NOMO-1 treated with DMSO at 0.1 percent for 48 hours (cell line): ENCODE data around the gene L3HYPDH.

ENCODE experiments used
- DNase-seq: peaks from one replicate; lab custom pipeline; 2025; ENCODE audit not compliant: unreplicated experiment; lab: John Stamatoyannopoulos, UW

Gene L3HYPDH

DNA sequence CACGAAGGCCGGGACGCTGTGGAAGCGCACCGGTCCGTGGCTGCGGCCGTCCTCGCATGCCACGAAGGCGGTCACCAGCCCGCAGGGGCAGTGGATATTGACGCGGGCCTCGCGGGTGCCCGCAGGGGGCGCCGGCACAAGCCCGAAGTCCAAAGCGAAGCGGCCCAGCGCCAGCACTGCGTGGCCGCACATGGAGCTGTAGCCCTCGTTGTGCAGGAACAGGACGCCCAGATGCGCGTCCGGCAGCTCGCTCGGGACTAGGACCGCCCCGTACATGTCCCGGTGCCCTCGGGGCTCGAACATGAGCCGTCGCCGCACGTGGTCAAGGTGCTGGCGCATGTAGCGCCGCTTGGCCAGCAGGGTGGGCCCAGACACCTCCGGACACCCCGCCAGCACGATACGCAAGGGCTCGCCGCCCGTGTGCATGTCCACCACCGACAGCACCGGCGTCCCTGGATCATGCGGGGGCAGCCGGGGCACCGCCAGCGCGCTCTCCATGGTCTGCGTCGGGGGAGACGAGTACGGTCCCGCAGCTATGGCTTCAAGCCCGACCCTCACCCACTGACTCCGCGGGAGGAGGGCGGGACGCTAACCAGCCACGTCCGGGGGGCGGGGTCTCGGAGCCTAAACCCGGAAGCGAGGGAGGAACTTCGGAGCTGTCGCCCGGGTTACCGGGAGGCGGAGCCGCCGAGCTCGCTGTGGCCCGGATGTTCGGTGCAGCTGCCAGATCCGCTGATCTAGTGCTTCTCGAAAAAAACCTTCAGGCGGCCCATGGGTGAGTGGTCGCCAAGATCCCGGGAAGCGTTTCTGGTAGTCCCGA is at the start of gene L3HYPDH, which contains the start of gene JKAMP:
Gene L3HYPDH (minus strand): TSS at position 590 of the 820 bp plus-strand sequence. CDS start 92 bp downstream, at position 498.
Gene JKAMP (plus strand): TSS at position 699 of the 820 bp plus-strand sequence. CDS start 73 bp downstream, at position 772.
- peak; percentile 89 for DNase-seq

DNA sequence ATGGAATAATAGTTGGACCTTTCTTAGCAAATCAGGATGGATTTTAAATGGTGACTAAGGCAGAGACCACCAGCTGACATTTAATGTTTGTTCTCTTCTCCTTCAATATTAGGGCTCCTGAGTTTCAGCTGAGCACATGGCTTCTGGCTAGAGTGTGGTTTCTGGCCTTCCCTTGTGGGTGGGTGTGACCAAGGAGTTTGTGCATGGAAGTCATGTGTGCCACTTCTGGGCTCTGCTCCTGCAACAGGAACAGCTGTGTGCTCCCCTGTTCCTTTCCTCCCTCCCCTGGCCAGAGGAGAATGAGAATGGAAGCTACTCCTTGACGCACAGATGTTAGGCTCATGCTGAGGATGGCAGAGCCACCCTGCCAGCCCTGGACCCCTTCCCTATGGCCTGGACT is 48.2 kb upstream of the L3HYPDH start:
- DNase-seq: no peak

DNA sequence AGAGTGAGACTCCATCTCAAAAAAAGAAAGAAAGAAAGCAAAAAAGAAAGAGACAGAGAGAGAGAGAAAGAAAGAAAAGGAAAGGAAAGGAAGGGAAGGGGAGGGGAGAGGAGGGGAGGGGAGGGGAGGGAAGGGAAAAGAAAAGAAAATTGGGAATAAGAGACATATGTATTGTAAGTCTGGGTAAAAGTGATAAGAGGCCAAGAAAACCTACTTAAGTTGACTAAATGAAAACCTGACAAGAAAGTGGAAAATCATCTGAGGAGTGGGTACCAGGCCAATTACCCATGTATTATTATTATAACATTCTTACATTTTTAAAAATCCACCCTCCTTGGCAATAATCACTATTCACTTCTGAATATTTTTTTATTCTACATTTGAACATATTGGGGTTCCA is 46.1 kb upstream of the L3HYPDH start:
- no peak for DNase-seq

DNA sequence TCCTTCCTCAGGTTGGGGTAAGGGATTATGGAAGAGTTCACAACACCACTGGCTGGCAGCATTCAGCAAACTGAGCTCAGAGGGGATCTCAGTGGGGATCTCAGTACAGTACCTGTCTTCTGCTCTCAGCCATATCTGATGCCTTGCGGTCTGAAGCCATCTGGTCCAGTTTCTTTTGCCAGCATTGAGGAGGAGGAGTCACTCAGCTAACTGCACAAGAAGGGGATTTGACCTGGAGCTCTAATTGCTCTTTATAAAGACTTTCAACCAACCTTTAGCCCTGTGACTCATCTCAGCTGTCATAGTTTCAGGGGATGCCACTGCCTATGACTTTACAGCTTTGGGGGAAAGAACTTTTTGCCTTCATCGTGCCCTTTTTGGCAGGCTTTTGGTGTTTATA is 45.0 kb upstream of the L3HYPDH start:
- no peak for DNase-seq

DNA sequence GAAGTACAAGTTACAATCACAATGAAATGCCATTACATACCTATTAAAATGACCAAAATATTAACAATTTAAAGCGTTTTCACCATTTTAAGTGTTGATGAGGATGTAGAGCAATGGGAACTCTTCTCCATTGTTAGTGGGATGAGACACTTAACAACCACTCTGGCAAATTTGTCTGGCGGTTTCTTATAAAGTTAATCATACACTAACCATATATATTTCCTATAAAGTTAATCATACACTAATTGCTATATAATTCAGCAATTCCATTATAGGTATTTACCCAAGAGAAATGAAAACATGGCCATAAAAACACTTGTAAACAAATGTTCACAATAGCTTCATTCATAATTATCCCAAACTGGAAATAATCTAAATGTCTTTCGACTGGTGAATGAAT is 36.0 kb upstream of the L3HYPDH start:
- DNase-seq: no peak

DNA sequence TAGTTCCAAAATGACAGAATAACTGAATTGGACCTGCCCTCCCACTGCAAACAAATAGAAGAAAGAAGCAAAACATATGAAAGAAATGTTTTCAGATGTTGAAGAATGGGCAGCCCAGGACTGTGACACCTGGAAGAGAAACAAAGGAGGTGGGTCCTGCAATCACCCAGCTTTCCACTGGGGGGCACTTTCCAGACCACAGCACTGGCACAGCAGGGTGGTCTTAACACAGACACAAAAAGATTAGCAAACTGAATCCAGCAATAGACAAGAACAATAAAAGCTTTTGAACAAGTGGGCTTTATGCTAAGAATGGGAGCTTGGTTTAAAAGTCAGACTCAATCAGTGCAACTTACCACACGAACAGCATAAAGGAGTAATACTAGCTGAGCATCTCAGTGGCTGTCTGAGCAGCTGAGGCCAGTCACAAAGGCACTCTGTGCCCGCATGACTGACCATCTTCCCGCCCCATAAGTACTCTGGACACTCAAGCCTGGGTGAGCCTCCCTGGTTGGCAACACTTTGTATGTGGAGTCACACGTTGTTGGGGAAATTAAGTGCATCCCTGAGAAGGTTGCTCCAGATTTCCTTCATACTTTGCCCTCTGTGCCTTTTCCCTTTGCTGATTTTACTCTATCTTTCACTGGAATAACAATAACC is 27.8 kb upstream of the L3HYPDH start:
- DNase-seq: no peak

DNA sequence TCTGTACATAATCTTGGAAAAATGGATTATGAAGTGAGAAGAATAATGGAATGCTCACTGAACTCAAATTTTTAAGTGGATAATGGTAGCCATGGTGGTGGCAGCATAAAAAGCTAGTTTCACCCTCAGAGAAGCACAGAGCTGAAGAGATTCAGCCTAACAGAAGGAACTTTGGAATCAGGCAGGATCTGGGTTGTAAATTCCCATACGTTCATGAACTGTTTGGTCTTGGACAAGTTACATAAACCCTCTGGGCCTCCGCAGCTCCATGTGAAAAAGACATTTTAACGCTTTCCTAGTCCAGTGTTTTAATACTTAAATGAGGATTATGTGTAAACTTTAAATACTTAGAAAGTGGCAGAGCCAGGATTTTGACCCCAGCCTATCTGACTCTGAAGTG is 26.8 kb upstream of the L3HYPDH start:
- no peak for DNase-seq

DNA sequence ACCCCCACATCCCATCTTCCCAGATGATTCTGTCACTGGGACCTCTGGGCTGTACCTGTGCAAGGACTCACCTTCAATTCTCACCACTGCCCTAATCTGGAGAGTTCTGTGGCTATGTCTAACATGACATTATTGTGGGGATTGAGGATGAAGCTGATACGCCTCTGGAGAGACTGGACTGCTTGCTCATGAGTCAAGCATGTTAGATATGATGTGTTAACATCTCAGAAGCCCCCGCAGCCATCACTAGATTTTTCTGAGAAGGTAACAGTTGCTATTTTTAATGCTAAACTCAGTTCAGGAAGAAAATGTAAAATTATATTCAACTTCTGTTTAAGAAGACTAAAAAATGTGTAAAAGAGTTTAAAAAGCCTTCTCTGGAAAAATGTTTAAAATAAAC is 25.8 kb upstream of the L3HYPDH start:
- no peak for DNase-seq

DNA sequence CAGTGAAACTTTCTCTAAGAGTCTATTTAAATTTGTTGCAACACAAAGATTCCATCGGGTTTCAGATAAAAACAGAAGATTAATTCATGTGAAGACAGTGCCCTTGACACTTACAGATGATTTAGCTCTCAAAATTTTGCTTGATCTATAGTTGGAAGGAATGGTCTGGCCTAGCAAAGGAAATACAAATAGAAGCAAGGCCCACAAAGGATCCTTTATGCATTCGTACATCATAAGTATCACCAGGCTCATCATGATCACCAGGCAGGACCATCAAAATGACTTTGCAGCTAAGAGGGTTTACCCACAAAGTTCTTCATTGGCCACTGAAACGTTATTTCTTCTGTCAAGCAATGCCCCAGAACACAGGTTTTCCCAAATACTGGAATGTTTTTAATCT is 24.9 kb upstream of the L3HYPDH start:
- no peak for DNase-seq

DNA sequence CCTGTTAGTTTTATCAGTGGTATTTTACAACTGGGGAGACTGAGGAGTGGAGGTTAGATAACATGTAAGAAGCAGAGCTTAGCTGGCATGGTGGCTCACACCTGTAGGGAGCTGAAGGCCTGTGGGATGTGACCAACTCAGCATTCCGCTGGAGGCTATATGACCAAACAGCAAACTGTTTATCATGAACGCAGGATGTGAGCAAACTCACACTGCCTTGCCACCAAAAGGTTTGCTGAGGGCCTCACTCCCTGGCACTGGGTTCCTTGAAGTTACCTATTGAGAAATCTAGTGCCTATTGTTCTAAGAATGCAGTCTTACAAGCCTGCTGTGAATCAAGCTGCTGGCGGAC is 23.5 kb upstream of the L3HYPDH start:
- no peak for DNase-seq

DNA sequence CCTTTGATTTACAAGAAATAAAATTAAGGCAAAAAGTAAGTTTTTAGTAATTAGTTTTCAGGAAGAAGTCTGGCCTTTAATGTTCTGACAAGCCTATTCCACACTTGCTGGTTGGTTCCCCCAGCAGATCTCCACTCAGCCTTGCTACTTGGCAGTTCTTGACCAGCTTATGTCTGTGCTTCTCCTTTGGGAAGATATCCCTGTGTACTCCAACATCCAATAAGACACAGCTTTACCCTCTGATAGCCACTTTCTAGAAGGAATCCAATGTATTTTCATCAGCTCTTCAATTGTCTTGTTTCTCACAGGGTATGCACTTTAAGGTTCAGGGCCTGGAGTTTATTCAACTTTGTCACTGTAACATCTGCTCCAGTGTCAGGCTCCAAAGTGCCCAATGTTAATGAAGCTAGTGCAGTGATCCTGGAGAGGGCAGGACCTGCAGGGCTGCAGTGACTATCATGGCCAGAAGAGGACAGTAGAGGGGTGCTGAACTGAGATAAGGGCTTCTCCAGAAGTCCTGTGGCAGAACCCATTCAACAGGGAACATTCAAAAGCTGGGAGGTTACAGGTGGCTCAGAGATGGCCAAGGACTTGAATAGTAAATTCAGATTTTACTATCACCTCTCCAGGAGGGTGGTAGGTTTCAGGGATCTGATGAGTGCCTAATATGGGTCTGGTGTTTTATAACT is 23.0 kb upstream of the L3HYPDH start:
- peak; percentile 44 for DNase-seq

DNA sequence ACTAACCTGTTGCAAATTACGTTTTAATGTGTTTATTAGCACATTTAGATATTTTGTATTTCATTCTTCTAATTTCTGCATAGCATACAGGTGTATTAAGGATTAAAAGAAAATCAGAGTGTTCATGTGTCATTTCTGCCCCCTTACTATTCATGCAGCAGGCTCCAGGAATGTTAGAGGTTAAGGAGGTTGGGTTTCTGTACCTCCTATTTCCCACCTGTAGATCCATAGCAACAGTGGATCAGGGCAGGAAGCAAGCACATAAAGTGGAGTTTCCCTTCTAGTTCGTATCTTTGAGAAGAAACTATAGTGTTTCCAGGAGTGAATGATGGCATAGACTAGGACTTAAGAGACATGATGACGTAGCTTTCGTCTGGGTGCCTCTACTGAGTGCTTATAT is 19.0 kb upstream of the L3HYPDH start:
- DNase-seq: no peak

DNA sequence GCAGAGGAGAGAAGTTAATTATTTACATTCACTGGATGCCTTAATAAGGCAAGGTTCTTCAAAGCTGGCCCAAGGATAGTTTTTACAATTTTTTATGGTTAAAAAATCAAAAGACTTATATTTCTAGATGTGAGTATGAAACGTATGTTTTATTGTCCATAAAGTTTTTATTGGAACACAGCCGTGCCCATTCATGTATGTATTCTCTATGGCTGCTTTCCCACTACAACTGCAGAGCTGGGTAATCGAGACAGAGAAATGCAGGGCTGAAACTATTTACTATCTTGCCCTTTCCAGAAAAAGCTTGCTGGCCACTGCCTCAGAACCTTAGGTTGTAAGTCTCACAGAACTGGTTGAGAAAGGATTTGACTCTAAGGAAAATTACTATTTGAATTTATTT is 16.5 kb upstream of the L3HYPDH start:
- DNase-seq: no peak

DNA sequence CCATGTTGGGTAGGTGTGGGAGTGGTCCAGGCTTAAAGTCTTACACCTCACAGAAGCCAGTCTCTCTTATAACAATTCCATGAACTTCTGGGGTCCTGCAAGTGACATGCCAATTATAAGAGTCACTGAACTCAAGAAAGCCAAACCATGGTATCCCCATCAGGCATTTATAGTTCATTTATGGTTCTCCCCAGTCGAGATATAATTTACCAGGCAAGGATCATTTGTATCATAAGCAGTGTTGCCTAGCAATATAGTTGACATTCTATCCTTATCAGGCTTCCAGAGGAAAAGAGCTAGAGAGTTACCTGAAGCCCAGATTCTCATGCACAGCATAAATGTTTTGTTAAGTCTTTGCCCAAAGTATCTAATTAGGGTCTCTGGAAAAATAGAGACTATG is 8.2 kb upstream of the L3HYPDH start:
- DNase-seq: no peak

DNA sequence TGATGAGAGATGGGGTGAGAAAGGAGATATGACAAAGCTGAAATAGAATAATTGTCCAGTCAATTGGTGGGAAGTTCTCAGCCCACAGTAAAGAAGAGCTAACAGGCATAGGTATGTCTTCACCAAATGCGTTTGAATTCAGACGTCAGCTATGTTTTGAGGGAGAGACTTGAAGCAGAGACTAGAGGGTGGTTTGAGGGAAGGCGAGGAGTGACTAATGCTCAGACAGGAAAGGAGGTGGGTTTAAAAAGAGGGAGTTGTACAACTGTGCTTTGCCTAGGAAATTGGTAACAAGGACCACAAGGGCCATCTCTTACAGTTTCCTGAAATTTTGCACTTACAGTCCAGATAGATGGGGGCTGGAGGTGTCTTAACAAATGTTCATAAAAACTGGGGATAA is 6.5 kb upstream of the L3HYPDH start:
- no peak for DNase-seq

DNA sequence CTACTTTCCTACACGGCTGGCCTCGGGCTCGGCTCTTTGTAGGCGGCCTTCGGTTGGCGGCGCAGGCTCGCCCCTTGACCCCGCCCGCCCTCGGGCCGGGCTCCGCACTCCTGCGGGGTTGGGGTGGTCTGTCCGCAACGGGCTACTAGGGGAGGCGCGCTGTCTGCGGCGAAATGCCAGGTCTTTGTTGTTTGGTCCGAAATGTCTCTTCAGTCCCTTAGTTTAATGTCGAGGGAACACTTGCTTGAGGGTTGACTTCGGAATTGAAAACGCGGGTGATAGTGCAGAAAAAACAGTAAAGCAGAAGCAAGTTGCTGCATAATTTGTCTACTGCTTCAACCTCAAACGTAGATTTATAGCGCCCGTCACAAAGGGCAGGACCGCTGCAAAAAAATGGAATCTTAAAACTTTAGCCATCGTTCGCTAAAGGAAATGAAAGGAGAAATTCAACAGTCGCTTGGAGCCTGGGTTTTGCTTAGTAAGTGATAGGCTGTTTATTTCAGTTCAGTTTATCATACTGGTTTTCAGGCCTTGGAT is 499 bp upstream of the L3HYPDH start:
- DNase-seq: peak; percentile 78

DNA sequence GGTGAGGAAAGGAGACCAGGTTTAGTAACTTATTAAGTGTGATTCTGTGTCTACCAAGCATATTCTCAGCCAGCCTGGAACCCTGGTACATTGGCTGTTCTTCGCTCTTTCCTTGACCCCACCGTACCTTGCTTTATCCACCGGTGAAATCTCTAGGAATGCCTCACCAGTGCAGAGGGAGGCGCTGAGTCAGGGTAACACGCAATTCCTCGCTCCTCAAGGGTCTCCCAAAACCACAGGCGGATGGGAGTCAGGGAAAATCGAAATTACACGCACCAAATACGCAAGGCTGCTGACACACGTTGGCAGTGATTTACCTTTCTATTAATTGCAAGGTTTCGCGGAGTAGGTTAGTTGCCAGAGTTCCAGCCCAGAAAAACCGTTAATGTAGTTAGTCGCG is 845 bp downstream of the L3HYPDH start:
- no peak for DNase-seq

DNA sequence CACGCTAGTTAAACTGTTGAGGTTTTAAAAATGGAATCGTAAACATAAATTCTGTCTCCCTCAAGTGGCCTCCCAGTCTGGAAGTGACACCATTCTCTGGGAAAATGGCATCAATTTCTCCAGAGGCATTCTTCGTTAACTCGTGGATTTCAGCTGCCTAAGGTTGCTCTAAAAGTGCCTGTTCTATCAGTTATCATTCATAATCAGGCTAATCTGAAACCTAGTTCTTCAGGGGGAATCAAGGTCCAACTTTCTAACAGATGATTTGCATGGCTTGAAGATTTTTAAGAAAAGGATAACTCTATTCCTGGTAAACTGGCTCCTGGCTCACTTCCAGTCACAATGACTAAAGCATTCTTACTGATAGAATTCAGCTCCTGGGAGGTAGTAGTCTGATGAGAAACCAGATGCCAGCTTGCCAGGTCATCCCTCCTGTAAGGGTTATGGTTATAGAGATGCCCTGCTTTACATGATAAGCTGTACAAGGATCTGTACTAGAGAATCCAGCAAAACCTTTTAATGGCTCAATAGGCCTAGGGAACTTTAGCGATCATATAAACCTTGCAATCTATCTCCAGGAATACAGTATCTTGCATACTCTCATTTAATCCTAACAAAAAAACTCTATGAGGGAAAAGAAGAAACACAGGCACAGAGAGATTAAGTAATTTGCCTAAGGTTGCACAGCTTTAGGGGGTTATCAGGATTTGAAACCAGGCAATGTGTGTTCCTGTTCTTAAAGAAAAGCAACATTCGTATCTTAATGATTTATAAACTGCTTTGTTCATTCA is 1.5 kb downstream of the L3HYPDH start:
- no peak for DNase-seq

DNA sequence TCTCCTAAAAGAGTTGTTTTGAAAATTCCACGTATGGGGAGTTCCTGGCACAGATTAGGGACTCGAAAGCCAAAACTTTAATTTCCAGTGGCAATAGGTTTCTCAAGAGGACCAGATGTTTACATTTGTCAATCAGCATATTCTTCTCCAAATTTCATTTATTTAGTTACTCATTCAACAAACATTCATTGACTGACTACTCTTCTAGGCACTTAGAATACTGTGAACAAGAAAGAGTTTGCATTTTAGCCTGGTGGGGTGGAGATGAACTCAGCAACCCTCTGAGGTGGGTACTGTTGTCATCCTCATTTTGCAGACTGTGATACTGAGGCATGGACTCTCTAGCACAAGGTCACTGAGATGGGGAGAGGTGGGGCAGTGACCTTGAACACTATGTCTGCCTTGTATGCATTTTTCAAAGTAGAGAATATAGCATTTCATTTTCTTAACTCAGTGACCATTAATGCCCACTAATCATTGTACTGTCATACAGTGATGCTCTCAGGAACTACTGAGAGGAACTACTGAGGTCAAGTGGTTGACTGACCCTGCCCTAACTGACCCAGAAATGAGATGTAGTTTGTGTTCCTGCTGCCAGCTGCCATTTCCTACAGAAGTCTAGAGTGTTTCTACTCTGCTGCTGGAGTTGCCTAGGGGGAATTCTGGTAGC is 2.2 kb downstream of the L3HYPDH start:
- no peak for DNase-seq

DNA sequence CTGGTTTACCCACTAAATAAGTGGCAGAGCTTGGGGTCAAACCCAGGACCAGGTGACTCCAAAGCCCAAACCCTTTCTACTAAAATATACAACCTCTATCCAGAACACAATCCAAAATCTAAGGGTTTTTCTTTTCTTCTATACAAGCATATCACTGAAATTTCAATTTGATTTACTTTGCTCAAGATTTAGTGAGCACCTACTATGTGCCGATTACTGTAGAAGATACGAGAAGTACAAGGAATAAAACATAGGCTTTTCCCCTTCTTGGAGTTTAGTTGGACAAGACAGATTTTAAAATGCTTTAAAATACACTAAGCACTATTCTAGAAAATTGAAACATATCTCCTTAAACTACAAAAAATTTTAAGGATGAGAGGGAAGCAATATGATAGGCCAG is 2.8 kb downstream of the L3HYPDH start:
- no peak for DNase-seq
